ES-I3 (cell line): ENCODE data around the gene PKD2.
A peak's percentile ranks its signal among the peaks of the same experiment; 100 is the strongest.
"Not testable (repeated sequence)": the region's sequence is repeated elsewhere in the genome, so short reads cannot be mapped to it uniquely, and the experiment has no call there.

Source experiments
- H3K36me3 ChIP-seq: 2 replicates; pipeline ENCODE4 v1.6.1; 2013; ENCODE audit warnings: mild to moderate bottlenecking, low read length, control low read depth, moderate library complexity; ENCODE audit not compliant: insufficient read depth
- H3K4me1 ChIP-seq: 2 replicates; pipeline ENCODE4 v1.6.1; 2013; ENCODE audit warnings: mild to moderate bottlenecking, control low read depth, low read length; ENCODE audit not compliant: insufficient read depth
- H3K9ac ChIP-seq: 2 replicates; pipeline ENCODE4 v1.6.1; 2013; ENCODE audit warnings: low read depth, mild to moderate bottlenecking, low read length, moderate library complexity
- H3K9me3 ChIP-seq: 2 replicates; pipeline ENCODE4 v1.6.1; 2013; ENCODE audit warnings: mild to moderate bottlenecking, low read length, moderate library complexity; ENCODE audit not compliant: control insufficient read depth, insufficient read depth

The PKD2 gene

GRCh38 chr4:88005946-88006345 is 1.5 kb upstream of the PKD2 start:
- H3K9me3 ChIP-seq = 0 out of 2 replicates have a peak, but pooled peaks cover 3% of the 10 kb centered on the region
- H3K36me3 ChIP-seq = no peaks in the 10 kb centered on the region
- H3K4me1 ChIP-seq = peaks cover 21% of the 10 kb centered on the region
- H3K9ac ChIP-seq = peak overlapping the region; percentile 65; the same call in 1 of the 2 replicates

- Histone ChIP-seq H3K4me1 (peaks cover 22% of the 10 kb centered on the region), H3K9ac (peak overlapping the region; percentile 65), H3K9me3 (0 out of 2 replicates have a peak, but pooled peaks cover 3% of the 10 kb centered on the region), H3K36me3 (no peaks in the 10 kb centered on the region)
Observed at GRCh38 chr4:88006956-88007303, 505 bp upstream of the PKD2 start.

GRCh38 chr4:88008122-88008742 is 797 bp downstream of the PKD2 start:
- peak overlapping the region; percentile 65 for H3K9ac ChIP-seq
- H3K9me3 ChIP-seq = 0 out of 2 replicates have a peak, but pooled peaks cover 3% of the 10 kb centered on the region
- peaks cover 29% of the 10 kb centered on the region for H3K4me1 ChIP-seq
- no peaks in the 10 kb centered on the region for H3K36me3 ChIP-seq

- 0 out of 2 replicates have a peak, but pooled peaks cover 3% of the 10 kb centered on the region for H3K9me3 ChIP-seq
- peak overlapping the region; percentile 65 for H3K9ac ChIP-seq
- H3K4me1 ChIP-seq = peaks cover 26% of the 10 kb centered on the region
- H3K36me3 ChIP-seq = no peaks in the 10 kb centered on the region
Observed at GRCh38 chr4:88008743-88009171, 1.3 kb downstream of the PKD2 start.

- H3K9me3 ChIP-seq = no peaks in the 10 kb centered on the region
- no peaks in the 10 kb centered on the region for H3K36me3 ChIP-seq
- H3K4me1 ChIP-seq = peaks cover 26% of the 10 kb centered on the region
- H3K9ac ChIP-seq = no peak overlapping the region
Observed at GRCh38 chr4:88009871-88010270, 2.4 kb downstream of the PKD2 start.

- Histone ChIP-seq H3K4me1 (peaks cover 26% of the 10 kb centered on the region), H3K36me3 (no peaks in the 10 kb centered on the region), H3K9ac (no peak overlapping the region), H3K9me3 (no peaks in the 10 kb centered on the region)
Observed at GRCh38 chr4:88010966-88011365, 3.5 kb downstream of the PKD2 start.

- peaks cover 22% of the 10 kb centered on the region for H3K4me1 ChIP-seq
- no peaks in the 10 kb centered on the region for H3K9me3 ChIP-seq
- H3K36me3 ChIP-seq = no peaks in the 10 kb centered on the region
- no peak overlapping the region for H3K9ac ChIP-seq
Observed at GRCh38 chr4:88012647-88013046, 5.2 kb downstream of the PKD2 start.

- Histone ChIP-seq H3K9ac (no peak overlapping the region), H3K4me1 (peaks cover 22% of the 10 kb centered on the region), H3K36me3 (no peaks in the 10 kb centered on the region), H3K9me3 (no peaks in the 10 kb centered on the region)
Observed at GRCh38 chr4:88014386-88014905, 7.0 kb downstream of the PKD2 start.

GRCh38 chr4:88015659-88016295 is 8.3 kb downstream of the PKD2 start:
- Histone ChIP-seq H3K4me1 (peaks cover 15% of the 10 kb centered on the region; the same call in 1 of the 2 replicates), H3K36me3 (no peaks in the 10 kb centered on the region), H3K9me3 (no peaks in the 10 kb centered on the region), H3K9ac (no peak overlapping the region)

- Histone ChIP-seq H3K4me1 (peaks cover 6% of the 10 kb centered on the region; the same call in 1 of the 2 replicates), H3K36me3 (peaks cover 6% of the 10 kb centered on the region), H3K9ac (no peak overlapping the region), H3K9me3 (no peaks in the 10 kb centered on the region)
Observed at GRCh38 chr4:88017516-88018297, 10.3 kb downstream of the PKD2 start.

GRCh38 chr4:88018466-88018865 is 11.0 kb downstream of the PKD2 start:
- Histone ChIP-seq H3K4me1 (no peaks in the 10 kb centered on the region; the same call in 1 of the 2 replicates), H3K9ac (no peak overlapping the region), H3K36me3 (peaks cover 6% of the 10 kb centered on the region), H3K9me3 (no peaks in the 10 kb centered on the region)

- Histone ChIP-seq H3K36me3 (peaks cover 18% of the 10 kb centered on the region), H3K9ac (no peak overlapping the region), H3K4me1 (no peaks in the 10 kb centered on the region), H3K9me3 (peaks cover 19% of the 10 kb centered on the region)
Observed at GRCh38 chr4:88021824-88022223, 14.4 kb downstream of the PKD2 start.

- no peaks in the 10 kb centered on the region for H3K4me1 ChIP-seq
- no peak overlapping the region for H3K9ac ChIP-seq
- H3K9me3 ChIP-seq = peaks cover 19% of the 10 kb centered on the region
- peaks cover 18% of the 10 kb centered on the region for H3K36me3 ChIP-seq
Observed at GRCh38 chr4:88022289-88022688, 14.9 kb downstream of the PKD2 start.

GRCh38 chr4:88025868-88026661 is 18.6 kb downstream of the PKD2 start:
- H3K36me3 ChIP-seq = peaks cover 21% of the 10 kb centered on the region
- H3K9ac ChIP-seq, H3K4me1 ChIP-seq: not testable (repeated sequence)
- H3K9me3 ChIP-seq = peaks cover 19% of the 10 kb centered on the region
